DOHH2 (cell line): Measurements from ENCODE around the gene YIPF1.
A peak's percentile ranks its signal among the peaks of the same experiment; 100 is the strongest.

Experiments
- H3F3A ChIP-seq: fragments of 200-600 bp; sonication (generic), shearing (Covaris generic); 2 replicates; pipeline ENCODE4 v1.6.0; 2016; ENCODE audit warnings: antibody characterized with exemption, mild to moderate bottlenecking; ENCODE audit not compliant: control insufficient read depth, insufficient read depth
- H3K27ac ChIP-seq: fragments of 200-600 bp; sonication (generic); 2 replicates; pipeline ENCODE4 v1.5.1; 2014; ENCODE audit warnings: low read depth, mild to moderate bottlenecking, low read length, moderate library complexity
- H3K27me3 ChIP-seq: fragments of 200-600 bp; sonication (generic); 2 replicates; pipeline ENCODE4 v1.6.1; 2014; ENCODE audit warnings: mild to moderate bottlenecking, low read length, mixed read lengths; ENCODE audit not compliant: control insufficient read depth
- H3K36me3 ChIP-seq: fragments of 200-600 bp; sonication (generic); 2 replicates; pipeline ENCODE4 v1.6.1; 2014; ENCODE audit warnings: mild to moderate bottlenecking, low read length, moderate library complexity, mixed read lengths; ENCODE audit not compliant: control insufficient read depth
- H3K4me1 ChIP-seq: fragments of 200-600 bp; sonication (generic); 2 replicates; pipeline ENCODE4 v1.6.1; 2014; ENCODE audit warnings: mild to moderate bottlenecking, low read length, mixed read lengths; ENCODE audit not compliant: control insufficient read depth
- H3K4me2 ChIP-seq: fragments of 200-600 bp; sonication (generic); 2 replicates; pipeline ENCODE4 v1.6.0; 2014; ENCODE audit warnings: mild to moderate bottlenecking, low read length, moderate library complexity
- H3K4me3 ChIP-seq: fragments of 200-600 bp; sonication (generic); 2 replicates; pipeline ENCODE4 v1.5.1; 2014; ENCODE audit warnings: mild to moderate bottlenecking, low read length, mixed read lengths
- H3K79me2 ChIP-seq: fragments of 200-600 bp; sonication (generic); 2 replicates; pipeline ENCODE4 v1.6.1; 2014; ENCODE audit warnings: mild to moderate bottlenecking, low read length, mixed read lengths; ENCODE audit not compliant: control insufficient read depth
- H3K9me2 ChIP-seq: fragments of 200-600 bp; sonication (generic); replicated peaks from 2 replicates; pipeline ENCODE4 v1.6.1; 2014; ENCODE audit warnings: mild to moderate bottlenecking, low read length, mixed read lengths; ENCODE audit not compliant: control insufficient read depth
- H3K9me3 ChIP-seq: fragments of 200-600 bp; sonication (generic); 2 replicates; pipeline ENCODE4 v1.6.1; 2014; ENCODE audit warnings: antibody characterized with exemption, low read length, mixed read lengths; ENCODE audit not compliant: control insufficient read depth, insufficient read depth
- H4K20me1 ChIP-seq: fragments of 200-600 bp; sonication (generic); 2 replicates; pipeline ENCODE4 v1.6.0; 2014; ENCODE audit warnings: low read depth, mild to moderate bottlenecking, antibody characterized with exemption, low read length, moderate library complexity; ENCODE audit not compliant: control insufficient read depth, insufficient read depth
- EZH2phosphoT487 ChIP-seq: fragments of 200-600 bp; sonication (generic); IDR thresholded peaks from 2 replicates; pipeline ENCODE4 v1.6.1; 2017; ENCODE audit warnings: borderline replicate concordance, mild to moderate bottlenecking, antibody characterized with exemption, low read length, moderate library complexity, mixed read lengths
- TF ChIP-seq, protein P1 (sequence below): fragments of 200-600 bp; sonication (generic); IDR thresholded peaks from one replicate; pipeline ENCODE4 v1.5.1; 2014; ENCODE audit warnings: antibody characterized with exemption, mild to moderate bottlenecking, low read depth, low read length; ENCODE audit not compliant: poor library complexity, severe bottlenecking

Gene YIPF1

GRCh38 chr1:53860967-53861411, 28.6 kb downstream of the YIPF1 start:
- Histone ChIP-seq H4K20me1 (no peaks in the 10 kb centered on the region), H3K9me2 (no peaks in the 10 kb centered on the region), H3K9me3 (no peaks in the 10 kb centered on the region), H3K36me3 (no peaks in the 10 kb centered on the region), H3K27ac (no peak overlapping the region), H3F3A (no peaks in the 10 kb centered on the region), H3K4me2 (no peak overlapping the region), H3K27me3 (no peaks in the 10 kb centered on the region), H3K4me1 (peaks cover 21% of the 10 kb centered on the region), H3K4me3 (no peak overlapping the region), H3K79me2 (no peaks in the 10 kb centered on the region)
- TF ChIP-seq, protein P1, sequence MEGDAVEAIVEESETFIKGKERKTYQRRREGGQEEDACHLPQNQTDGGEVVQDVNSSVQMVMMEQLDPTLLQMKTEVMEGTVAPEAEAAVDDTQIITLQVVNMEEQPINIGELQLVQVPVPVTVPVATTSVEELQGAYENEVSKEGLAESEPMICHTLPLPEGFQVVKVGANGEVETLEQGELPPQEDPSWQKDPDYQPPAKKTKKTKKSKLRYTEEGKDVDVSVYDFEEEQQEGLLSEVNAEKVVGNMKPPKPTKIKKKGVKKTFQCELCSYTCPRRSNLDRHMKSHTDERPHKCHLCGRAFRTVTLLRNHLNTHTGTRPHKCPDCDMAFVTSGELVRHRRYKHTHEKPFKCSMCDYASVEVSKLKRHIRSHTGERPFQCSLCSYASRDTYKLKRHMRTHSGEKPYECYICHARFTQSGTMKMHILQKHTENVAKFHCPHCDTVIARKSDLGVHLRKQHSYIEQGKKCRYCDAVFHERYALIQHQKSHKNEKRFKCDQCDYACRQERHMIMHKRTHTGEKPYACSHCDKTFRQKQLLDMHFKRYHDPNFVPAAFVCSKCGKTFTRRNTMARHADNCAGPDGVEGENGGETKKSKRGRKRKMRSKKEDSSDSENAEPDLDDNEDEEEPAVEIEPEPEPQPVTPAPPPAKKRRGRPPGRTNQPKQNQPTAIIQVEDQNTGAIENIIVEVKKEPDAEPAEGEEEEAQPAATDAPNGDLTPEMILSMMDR = peak; percentile 89
- no peak for TF ChIP-seq EZH2phosphoT487

GRCh38 chr1:53851571-53852285, 37.9 kb downstream of the YIPF1 start:
- no peak overlapping the region for H3K4me3 ChIP-seq
- H3K4me1 ChIP-seq = no peaks in the 10 kb centered on the region
- H3K27me3 ChIP-seq = peaks cover 3% of the 10 kb centered on the region; the same call in 1 of the 2 replicates
- TF ChIP-seq, protein P1 = no peak
- TF ChIP-seq EZH2phosphoT487 = no peak
- no peaks in the 10 kb centered on the region for H3K9me2 ChIP-seq
- H3F3A ChIP-seq = no peaks in the 10 kb centered on the region
- no peak overlapping the region for H3K27ac ChIP-seq
- no peaks in the 10 kb centered on the region for H3K9me3 ChIP-seq
- H3K36me3 ChIP-seq = no peaks in the 10 kb centered on the region
- H4K20me1 ChIP-seq = no peaks in the 10 kb centered on the region
- no peak overlapping the region for H3K4me2 ChIP-seq
- no peaks in the 10 kb centered on the region for H3K79me2 ChIP-seq

DNA sequence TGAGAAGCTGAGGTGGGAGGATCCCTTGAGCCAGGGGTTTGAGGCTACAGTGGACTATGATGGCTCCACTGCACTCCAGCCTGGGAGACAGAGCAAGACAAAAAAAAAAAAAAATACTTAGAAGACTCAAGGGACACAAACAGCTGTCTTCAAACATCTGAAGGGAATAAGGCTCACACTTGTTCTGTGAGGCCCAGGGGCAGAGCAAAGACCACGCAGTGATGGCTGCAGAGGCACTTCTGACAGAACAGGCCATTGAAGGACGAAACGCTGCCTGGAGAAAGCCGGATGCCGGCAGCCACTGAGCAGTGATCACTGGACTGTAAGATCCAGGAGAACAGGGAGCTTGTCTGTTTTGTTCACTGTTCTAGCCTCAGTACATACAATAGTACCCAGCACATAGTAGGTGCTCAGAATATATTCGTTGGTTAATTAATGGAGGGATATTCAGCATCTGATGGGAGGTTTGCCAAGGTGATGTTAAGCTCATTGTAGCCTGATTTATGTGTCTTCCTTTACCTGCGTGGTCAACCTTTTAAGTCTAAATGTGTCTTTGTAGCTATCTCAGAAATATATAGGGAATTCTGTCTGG, 39.4 kb downstream of the YIPF1 start:
- Histone ChIP-seq H3K9me3 (no peaks in the 10 kb centered on the region), H3K79me2 (no peaks in the 10 kb centered on the region)

More for the DNA sequence above, 39.4 kb downstream of the YIPF1 start:
- no peaks in the 10 kb centered on the region for H3F3A ChIP-seq
- TF ChIP-seq, protein P1 = no peak
- no peak for TF ChIP-seq EZH2phosphoT487
- H4K20me1 ChIP-seq = no peaks in the 10 kb centered on the region
- no peaks in the 10 kb centered on the region for H3K36me3 ChIP-seq
- peaks cover 4% of the 10 kb centered on the region; the same call in 1 of the 2 replicates for H3K4me1 ChIP-seq
- no peak overlapping the region for H3K4me2 ChIP-seq
- no peak overlapping the region for H3K4me3 ChIP-seq
- H3K9me2 ChIP-seq = no peaks in the 10 kb centered on the region
- no peak overlapping the region for H3K27ac ChIP-seq
- peaks cover 3% of the 10 kb centered on the region; the same call in 1 of the 2 replicates for H3K27me3 ChIP-seq
